ENCODE results near the gene WWOX. TPM values are rescaled to one million over a fixed set of nuclear protein-coding genes. Genes with fewer than 3 reads are reported as not detected.

WWOX gene
- total RNA-seq, 6 experiments from 2014 or later: 13.0 to 24.3 (median 16.5) TPM

DNA sequence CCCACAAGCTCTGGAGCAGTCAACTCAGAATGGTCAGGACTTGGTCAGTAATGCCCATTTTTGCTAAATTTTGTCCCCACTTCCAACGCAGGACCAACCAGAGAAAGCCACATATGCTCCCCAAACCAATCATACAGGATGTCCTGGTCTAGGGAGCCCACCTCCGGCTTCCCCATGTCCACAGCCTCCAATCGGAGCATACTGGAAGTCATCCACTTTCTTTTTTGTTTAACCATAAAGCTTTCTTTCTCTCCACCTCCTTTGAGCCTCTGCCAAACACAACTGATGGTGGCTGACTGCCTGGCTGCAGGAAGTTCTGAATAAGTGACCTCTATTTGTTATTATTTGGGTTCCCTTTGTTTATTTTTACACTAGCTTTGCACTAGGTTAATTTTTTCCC is 549.1 kb downstream of the WWOX start:
- peak in 2 of 3 donors; percentile 33 to 63 for DNase-seq
- peak; percentile 74 to 93 (median 85) for ATAC-seq
- WGBS (ENCODE audit: insufficient coverage, low coverage, low lambda C conversion rate, missing lambda C conversion rate): 31% methylated on average over 3 of the region's 3 CpGs
- Histone ChIP-seq H3K27me3 (no peaks in the 10 kb centered on the region), H3K9me3 (no peaks in the 10 kb centered on the region), H3K27ac (no peak overlapping the region), H3K4me3 (peak overlapping the region in 1 of 3 donors; percentile 32), H3K4me1 (peaks cover 0 to 9% (median 4%) of the 10 kb centered on the region in 4 donors), H3K36me3 (no peaks in the 10 kb centered on the region)
- intact Hi-C loops (cut with DNase I): no loop called here
- no peak for TF ChIP-seq POLR2A (IDR thresholded peaks at IDR 0.05)
- TF ChIP-seq, protein P1, sequence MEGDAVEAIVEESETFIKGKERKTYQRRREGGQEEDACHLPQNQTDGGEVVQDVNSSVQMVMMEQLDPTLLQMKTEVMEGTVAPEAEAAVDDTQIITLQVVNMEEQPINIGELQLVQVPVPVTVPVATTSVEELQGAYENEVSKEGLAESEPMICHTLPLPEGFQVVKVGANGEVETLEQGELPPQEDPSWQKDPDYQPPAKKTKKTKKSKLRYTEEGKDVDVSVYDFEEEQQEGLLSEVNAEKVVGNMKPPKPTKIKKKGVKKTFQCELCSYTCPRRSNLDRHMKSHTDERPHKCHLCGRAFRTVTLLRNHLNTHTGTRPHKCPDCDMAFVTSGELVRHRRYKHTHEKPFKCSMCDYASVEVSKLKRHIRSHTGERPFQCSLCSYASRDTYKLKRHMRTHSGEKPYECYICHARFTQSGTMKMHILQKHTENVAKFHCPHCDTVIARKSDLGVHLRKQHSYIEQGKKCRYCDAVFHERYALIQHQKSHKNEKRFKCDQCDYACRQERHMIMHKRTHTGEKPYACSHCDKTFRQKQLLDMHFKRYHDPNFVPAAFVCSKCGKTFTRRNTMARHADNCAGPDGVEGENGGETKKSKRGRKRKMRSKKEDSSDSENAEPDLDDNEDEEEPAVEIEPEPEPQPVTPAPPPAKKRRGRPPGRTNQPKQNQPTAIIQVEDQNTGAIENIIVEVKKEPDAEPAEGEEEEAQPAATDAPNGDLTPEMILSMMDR (IDR thresholded peaks at IDR 0.05): no peak

DNA sequence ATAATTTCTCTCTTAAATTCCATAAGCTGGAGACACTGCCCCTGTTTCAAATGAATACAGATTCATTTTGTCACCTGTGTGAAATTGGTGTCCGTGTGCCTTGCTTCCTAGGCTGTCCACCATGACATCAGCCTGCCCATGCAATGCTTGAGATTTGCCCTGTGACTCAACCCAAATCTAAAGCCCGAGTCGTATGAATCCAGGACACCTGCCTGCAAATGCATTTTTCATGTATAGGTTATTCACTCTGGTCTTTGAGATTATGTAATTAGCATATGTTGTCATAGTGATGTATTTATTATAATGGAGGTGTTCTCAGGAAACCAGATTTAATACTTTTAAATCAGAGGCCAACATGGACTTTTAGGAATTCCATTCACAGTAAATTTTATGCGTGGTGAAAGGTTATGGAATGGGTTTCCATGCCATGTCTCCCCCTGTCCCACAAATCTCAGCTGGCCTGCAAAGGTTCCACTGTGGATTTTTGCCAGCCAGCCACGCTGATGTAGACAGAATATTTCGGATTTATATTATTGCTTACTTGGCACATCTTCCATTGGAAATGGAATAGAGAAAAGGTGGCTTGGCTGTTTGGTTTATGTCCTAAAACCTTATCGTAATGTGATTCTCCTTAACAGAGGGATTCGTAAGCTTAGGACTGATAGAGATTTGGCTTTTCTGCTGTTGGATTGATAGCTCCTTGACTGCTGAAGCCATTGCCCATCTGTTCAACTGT is 551.1 kb downstream of the WWOX start:
- no peaks in the 10 kb centered on the region for H3K36me3 ChIP-seq
- H3K27ac ChIP-seq: no peak overlapping the region
- ATAC-seq (no peak), DNase-seq (no peak)
- 89% methylated on average over 7 of the region's 8 CpGs for WGBS (ENCODE audit: insufficient coverage, low coverage, low lambda C conversion rate, missing lambda C conversion rate)
- TF ChIP-seq, protein P1 (IDR thresholded peaks at IDR 0.05): no peak
- TF ChIP-seq POLR2A (IDR thresholded peaks at IDR 0.05): no peak
- H3K27me3 ChIP-seq: no peaks in the 10 kb centered on the region
- H3K4me1 ChIP-seq: peaks cover 0 to 16% (median 5%) of the 10 kb centered on the region in 4 donors
- intact Hi-C loops (cut with DNase I): no loop called here
- no peak overlapping the region for H3K4me3 ChIP-seq
- no peaks in the 10 kb centered on the region for H3K9me3 ChIP-seq

DNA sequence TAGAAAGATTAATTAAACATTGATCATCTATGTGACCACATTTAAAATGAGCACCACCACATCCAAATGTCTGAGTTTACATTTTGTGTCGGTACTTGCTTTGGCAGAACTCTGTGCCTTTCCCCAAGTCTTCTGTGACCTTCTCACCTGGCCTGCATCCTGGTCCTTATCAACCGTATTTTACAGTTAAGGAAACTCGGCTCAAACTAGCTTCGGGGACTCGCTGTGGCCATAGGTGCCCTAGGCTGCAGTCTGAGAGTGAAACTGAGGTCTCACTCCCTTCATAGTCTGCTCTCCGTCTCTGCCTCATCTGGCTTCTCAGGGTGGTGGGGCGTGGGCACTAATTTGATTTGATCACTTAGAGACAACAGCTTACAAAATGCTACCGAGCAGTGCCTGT is 555.5 kb downstream of the WWOX start:
- 44% methylated on average over 8 of the region's 8 CpGs for WGBS (ENCODE audit: insufficient coverage, low coverage, low lambda C conversion rate, missing lambda C conversion rate)
- no peak overlapping the region for H3K4me3 ChIP-seq
- intact Hi-C loops (cut with DNase I): no loop called here
- DNase-seq (no peak), ATAC-seq (peak; percentile 28 to 59 (median 36))
- peaks cover 0 to 11% (median 0%) of the 10 kb centered on the region in 4 donors for H3K4me1 ChIP-seq
- H3K27ac ChIP-seq: no peak overlapping the region
- no peaks in the 10 kb centered on the region for H3K27me3 ChIP-seq
- TF ChIP-seq, protein P1 (IDR thresholded peaks at IDR 0.05): no peak
- no peak for TF ChIP-seq POLR2A (IDR thresholded peaks at IDR 0.05)
- no peaks in the 10 kb centered on the region for H3K9me3 ChIP-seq
- H3K36me3 ChIP-seq: no peaks in the 10 kb centered on the region

DNA sequence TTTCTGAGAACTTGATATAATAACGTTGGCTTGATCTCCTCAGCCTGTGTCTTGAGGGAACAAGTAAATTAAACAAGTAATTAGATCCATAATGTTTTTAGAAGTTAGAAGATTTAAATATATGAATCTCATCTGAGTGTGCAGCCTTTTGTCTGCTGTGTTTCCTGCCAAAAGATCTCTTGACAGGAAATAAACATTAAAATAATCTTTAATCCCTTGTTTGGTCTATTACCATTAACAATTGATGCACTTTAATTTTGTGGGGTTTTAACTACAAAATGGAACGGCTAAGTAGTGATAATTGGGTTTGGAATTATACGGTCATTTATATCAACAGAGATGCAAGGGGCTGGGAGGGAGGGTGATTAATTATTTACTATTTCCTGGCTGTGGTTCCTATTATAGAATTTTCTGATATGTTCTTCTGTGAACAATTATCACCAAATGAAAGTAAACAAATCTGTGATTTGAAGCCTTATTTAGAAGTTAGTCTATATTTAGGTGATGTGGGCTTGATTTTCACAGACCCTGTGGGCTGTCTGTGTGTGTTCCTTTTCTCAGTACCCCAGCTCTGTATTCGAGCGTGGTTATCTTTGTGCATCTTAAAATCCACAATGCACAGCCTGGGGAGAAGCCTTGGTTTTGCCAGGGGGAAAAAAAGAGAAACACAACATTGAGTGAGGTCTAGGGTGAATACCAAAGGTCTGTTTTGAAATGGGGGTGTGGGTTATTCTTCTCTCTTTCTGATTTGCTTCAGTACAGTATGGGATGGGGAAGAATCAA is 556.1 kb downstream of the WWOX start:
- 19% methylated on average over 5 of the region's 5 CpGs for WGBS (ENCODE audit: insufficient coverage, low coverage, low lambda C conversion rate, missing lambda C conversion rate)
- H3K36me3 ChIP-seq: no peaks in the 10 kb centered on the region
- H3K27ac ChIP-seq: peak overlapping the region in 1 of 3 donors; percentile 19
- DNase-seq: no peak
- peaks cover 0 to 11% (median 0%) of the 10 kb centered on the region in 4 donors for H3K4me1 ChIP-seq
- intact Hi-C loops (cut with DNase I): no loop called here
- no peaks in the 10 kb centered on the region for H3K27me3 ChIP-seq
- ATAC-seq: peak; percentile 66 to 86 (median 78)
- TF ChIP-seq POLR2A (IDR thresholded peaks at IDR 0.05): no peak
- TF ChIP-seq, protein P1 (IDR thresholded peaks at IDR 0.05): no peak
- H3K9me3 ChIP-seq: no peaks in the 10 kb centered on the region
- H3K4me3 ChIP-seq: peak overlapping the region in 1 of 3 donors; percentile 9

All from right lobe of liver (tissue), 6 donors.